Calu3 (cell line): Measurements from ENCODE around the gene HNRNPD. TPM values are rescaled to one million over a fixed set of nuclear protein-coding genes. Genes with fewer than 3 reads are reported as not detected.
A peak's percentile ranks its signal among the peaks of the same experiment; 100 is the strongest.

Experiments
- BruUV-seq: library from RNA; stranded (reverse); fragments of 400-500 nt; replicated peaks from 2 replicates; lab custom pipeline; 2021; lab: Mats Ljungman, UMichigan
- CTCF ChIA-PET: fragments of 300-600 bp; sonication (Branson Sonifier 250); formaldehyde crosslinking; loops from one replicate; lab custom pipeline; 2022; ENCODE audit warnings: antibody characterized with exemption; lab: Charles Lee
- DNase-seq: peaks from one replicate; pipeline ENCODE4 v3.0.0; 2022
- H3K27ac Mint-ChIP-seq: one replicate; pipeline ENCODE4 v1.8.0; 2022; ENCODE audit warnings: mixed read lengths; ENCODE audit not compliant: unreplicated experiment
- H3K27me3 Mint-ChIP-seq: one replicate; pipeline ENCODE4 v1.8.0; 2022; ENCODE audit warnings: mixed read lengths; ENCODE audit not compliant: unreplicated experiment
- H3K36me3 Mint-ChIP-seq: one replicate; pipeline ENCODE4 v1.8.0; 2022; ENCODE audit warnings: mild to moderate bottlenecking, moderate library complexity, mixed read lengths; ENCODE audit not compliant: insufficient read depth, unreplicated experiment
- H3K4me1 Mint-ChIP-seq: one replicate; pipeline ENCODE4 v1.8.0; 2022; ENCODE audit warnings: mild to moderate bottlenecking, low read depth, mixed read lengths; ENCODE audit not compliant: unreplicated experiment
- H3K4me3 Mint-ChIP-seq: one replicate; pipeline ENCODE4 v1.8.0; 2022; ENCODE audit warnings: mild to moderate bottlenecking, low read depth, moderate library complexity, mixed read lengths; ENCODE audit not compliant: unreplicated experiment
- H3K9me3 Mint-ChIP-seq: one replicate; pipeline ENCODE4 v1.8.0; 2022; ENCODE audit warnings: low read depth, mixed read lengths; ENCODE audit not compliant: unreplicated experiment
- CTCF ChIP-seq: fragments of 200-600 bp; IDR thresholded peaks from one replicate; pipeline ENCODE4 v1.8.0; 2022; ENCODE audit warnings: antibody characterized with exemption; ENCODE audit not compliant: unreplicated experiment
- intact Hi-C: fragments of 100-400 bp; cut with micrococcal nuclease; formaldehyde crosslinking; loops from one replicate; pipeline ENCODE4 v1.10.0; 2022; ENCODE audit not compliant: unreplicated experiment
- total RNA-seq: library from RNA; stranded (reverse); gene quantifications from 2 replicates; pipeline ENCODE4 v1.2.3, GENCODE V29; 2022

Gene HNRNPD
- total RNA-seq, 1 experiment from 2014 or later: 272 TPM

DNA sequence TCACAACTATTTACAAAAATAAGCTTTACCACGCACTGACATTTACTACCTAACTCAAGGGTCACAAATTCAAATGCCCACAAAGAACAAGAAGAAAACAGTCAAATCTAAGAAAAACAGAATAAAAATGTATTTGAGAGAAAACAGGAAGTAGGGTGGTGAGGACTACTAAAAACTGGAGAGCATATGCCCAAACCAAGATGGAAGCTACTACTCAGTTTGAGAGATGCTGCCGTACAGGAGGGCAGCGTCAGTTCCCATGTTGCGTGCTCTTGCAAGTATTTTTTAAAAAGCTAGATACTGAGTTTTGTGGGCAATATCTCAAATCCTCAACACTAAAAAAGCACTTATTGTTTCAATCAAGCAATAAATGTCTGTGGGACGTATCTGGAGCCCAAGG is 16.2 kb downstream of the HNRNPD start:
- BruUV-seq: no TSS peak
- no peak for TF ChIP-seq CTCF
- intact Hi-C loops: no loop called here
- H3K9me3 Mint-ChIP-seq: no peaks in the 10 kb centered on the region
- no peak for DNase-seq
- no peaks in the 10 kb centered on the region for H3K27me3 Mint-ChIP-seq
- H3K4me1 Mint-ChIP-seq: peaks cover 24% of the 10 kb centered on the region
- no peak overlapping the region for H3K4me3 Mint-ChIP-seq
- no peak overlapping the region for H3K27ac Mint-ChIP-seq
- CTCF ChIA-PET: no interaction called here
- peaks cover 55% of the 10 kb centered on the region for H3K36me3 Mint-ChIP-seq

DNA sequence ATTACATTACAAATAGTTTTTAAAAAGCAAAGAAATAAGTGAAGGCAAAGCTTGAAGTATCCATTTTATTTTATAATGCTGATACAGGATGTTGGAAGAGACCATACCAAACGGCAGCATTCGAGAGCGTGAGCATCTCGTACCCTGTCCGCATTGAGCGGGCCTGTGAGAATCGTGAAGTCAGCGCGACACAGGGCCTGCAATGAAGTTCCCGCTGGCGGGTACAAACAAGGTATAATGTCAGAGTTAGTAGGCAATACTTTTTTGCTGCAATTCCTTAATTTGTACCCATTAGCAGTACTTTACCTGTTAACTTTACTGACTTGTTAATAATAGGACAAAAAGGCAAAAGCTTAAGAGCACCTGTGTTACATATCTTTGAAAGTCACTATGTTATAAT is 19.0 kb downstream of the HNRNPD start:
- CTCF ChIA-PET: no interaction called here
- Mint-ChIP-seq H3K27me3 (no peaks in the 10 kb centered on the region), H3K4me3 (no peak overlapping the region), H3K9me3 (no peaks in the 10 kb centered on the region), H3K4me1 (peaks cover 11% of the 10 kb centered on the region), H3K27ac (no peak overlapping the region), H3K36me3 (peaks cover 68% of the 10 kb centered on the region)
- TF ChIP-seq CTCF: no peak
- no peak for DNase-seq
- BruUV-seq: no TSS peak
- intact Hi-C loops: no loop called here

GRCh38 chr4:82352825-82353366 is 20.9 kb downstream of the HNRNPD start:
- no TSS peak for BruUV-seq
- Mint-ChIP-seq H3K4me1 (no peaks in the 10 kb centered on the region), H3K36me3 (peaks cover 57% of the 10 kb centered on the region), H3K27ac (peak overlapping the region; percentile 33), H3K9me3 (no peaks in the 10 kb centered on the region), H3K4me3 (no peak overlapping the region), H3K27me3 (no peaks in the 10 kb centered on the region)
- intact Hi-C loops: no loop called here
- CTCF ChIA-PET: interaction anchor here (0.6 kb wide), 1 partner anchor 46 kb away, joined by 6 read pairs; no protein-coding TSS in a partner anchor
- TF ChIP-seq CTCF: no peak
- DNase-seq: no peak

GRCh38 chr4:82352118-82352824 is 21.5 kb downstream of the HNRNPD start:
- Mint-ChIP-seq H3K4me1 (no peaks in the 10 kb centered on the region), H3K4me3 (no peak overlapping the region), H3K36me3 (peaks cover 58% of the 10 kb centered on the region), H3K27ac (peak overlapping the region; percentile 33), H3K27me3 (no peaks in the 10 kb centered on the region), H3K9me3 (no peaks in the 10 kb centered on the region)
- CTCF ChIA-PET: no interaction called here
- BruUV-seq: no TSS peak
- no peak for DNase-seq
- intact Hi-C loops: no loop called here
- TF ChIP-seq CTCF: no peak
